OCI-LY3 (cell line): ENCODE results near the gene MFSD2A.

ENCODE experiments used
- H2AFZ ChIP-seq: fragments of 200-600, 300-600 bp; shearing (Covaris generic); 2 replicates; pipeline ENCODE4 v1.6.0; 2014; ENCODE audit warnings: antibody characterized with exemption, low read depth, low read length
- H3K27ac ChIP-seq: fragments of 200-600, 300-600 bp; sonication (generic); 2 replicates; pipeline ENCODE4 v1.5.1; 2014; ENCODE audit warnings: mild to moderate bottlenecking, low read length, moderate library complexity, mixed read lengths
- H3K27me3 ChIP-seq: fragments of 200-600, 300-600 bp; sonication (generic); 2 replicates; pipeline ENCODE4 v1.6.1; 2014; ENCODE audit warnings: low read depth, low read length, mixed read lengths
- H3K36me3 ChIP-seq: fragments of 200-600, 300-600 bp; sonication (generic); replicated peaks from 2 replicates; pipeline ENCODE3; 2014; ENCODE audit warnings: low read depth, low read length, mixed read lengths
- H3K4me1 ChIP-seq: fragments of 300-600, 200-600 bp; sonication (generic); 2 replicates; pipeline ENCODE4 v1.6.1; 2014; ENCODE audit warnings: low read length, mixed read lengths
- H3K4me2 ChIP-seq: fragments of 200-600, 300-600 bp; sonication (generic); 2 replicates; pipeline ENCODE4 v1.6.1; 2014; ENCODE audit warnings: low read length, mixed read lengths
- H3K4me3 ChIP-seq: fragments of 300-600, 200-600 bp; sonication (generic); 2 replicates; pipeline ENCODE4 v1.5.1; 2014; ENCODE audit warnings: antibody characterized with exemption, mild to moderate bottlenecking, low read length, moderate library complexity
- H3K79me2 ChIP-seq: fragments of 300-600, 200-600 bp; shearing (Covaris generic); 2 replicates; pipeline ENCODE4 v1.6.1; 2014; ENCODE audit warnings: mild to moderate bottlenecking, low read length, mixed read lengths
- H3K9ac ChIP-seq: fragments of 300-600, 200-600 bp; shearing (Covaris generic); 2 replicates; pipeline ENCODE4 v1.6.0; 2014; ENCODE audit warnings: mild to moderate bottlenecking, low read length, moderate library complexity
- H3K9me3 ChIP-seq: fragments of 200-600, 300-600 bp; shearing (Covaris generic); 2 replicates; pipeline ENCODE4 v1.6.1; 2014; ENCODE audit warnings: low read length, mixed read lengths; ENCODE audit not compliant: insufficient read depth
- H4K20me1 ChIP-seq: fragments of 200-600, 300-600 bp; sonication (generic); 2 replicates; pipeline ENCODE4 v1.6.1; 2016; ENCODE audit warnings: low read length, mixed read lengths; ENCODE audit not compliant: insufficient read depth
- CTCF ChIP-seq: fragments of 200-600, 300-600 bp; sonication (generic); IDR thresholded peaks from 2 replicates; pipeline ENCODE4 v1.5.1; 2014; ENCODE audit warnings: antibody characterized with exemption, low read length, low read depth
- EZH2phosphoT487 ChIP-seq: fragments of 200-600 bp; shearing (Covaris generic); IDR thresholded peaks from 2 replicates; pipeline ENCODE4 v1.6.1; 2018; ENCODE audit warnings: antibody characterized with exemption, mixed run types, low read depth

The MFSD2A gene

GRCh38 chr1:39988618-39989343, 33.8 kb downstream of the MFSD2A start:
- H3K79me2 ChIP-seq, result no peaks in the 10 kb centered on the region
- peaks cover 18% of the 10 kb centered on the region for H3K4me1 ChIP-seq
- H3K4me3 ChIP-seq, result no peak overlapping the region
- H3K9ac ChIP-seq, result no peak overlapping the region
- H3K27me3 ChIP-seq, result no peaks in the 10 kb centered on the region
- H3K4me2 ChIP-seq, result no peak overlapping the region
- no peaks in the 10 kb centered on the region for H3K36me3 ChIP-seq
- TF ChIP-seq EZH2phosphoT487 (no peak), CTCF (no peak)
- H4K20me1 ChIP-seq, result no peaks in the 10 kb centered on the region
- no peaks in the 10 kb centered on the region for H3K9me3 ChIP-seq
- no peak overlapping the region for H3K27ac ChIP-seq
- no peak overlapping the region for H2AFZ ChIP-seq

GRCh38 chr1:39990428-39990827, 35.5 kb downstream of the MFSD2A start:
- H3K4me1 ChIP-seq, result peaks cover 29% of the 10 kb centered on the region
- no peak overlapping the region for H3K9ac ChIP-seq
- H3K36me3 ChIP-seq, result no peaks in the 10 kb centered on the region
- H3K27ac ChIP-seq, result no peak overlapping the region
- H3K4me2 ChIP-seq, result no peak overlapping the region
- H4K20me1 ChIP-seq, result no peaks in the 10 kb centered on the region
- H3K9me3 ChIP-seq, result no peaks in the 10 kb centered on the region
- H2AFZ ChIP-seq, result no peak overlapping the region
- TF ChIP-seq EZH2phosphoT487 (no peak), CTCF (no peak)
- no peaks in the 10 kb centered on the region for H3K27me3 ChIP-seq
- H3K79me2 ChIP-seq, result no peaks in the 10 kb centered on the region
- H3K4me3 ChIP-seq, result no peak overlapping the region

- H3K9ac ChIP-seq, result no peak overlapping the region
- TF ChIP-seq CTCF (no peak), EZH2phosphoT487 (no peak)
- H2AFZ ChIP-seq, result no peak overlapping the region
- no peaks in the 10 kb centered on the region for H4K20me1 ChIP-seq
- H3K9me3 ChIP-seq, result no peaks in the 10 kb centered on the region
- H3K4me2 ChIP-seq, result no peak overlapping the region
- H3K36me3 ChIP-seq, result no peaks in the 10 kb centered on the region
- H3K79me2 ChIP-seq, result no peaks in the 10 kb centered on the region
- H3K27ac ChIP-seq, result no peak overlapping the region
- H3K4me3 ChIP-seq, result no peak overlapping the region
- H3K27me3 ChIP-seq, result no peaks in the 10 kb centered on the region
- H3K4me1 ChIP-seq, result peaks cover 33% of the 10 kb centered on the region
These were observed 37.3 kb downstream of the MFSD2A start for GRCh38 chr1:39992234-39992633.

GRCh38 chr1:39992888-39993287, 37.9 kb downstream of the MFSD2A start:
- Histone ChIP-seq H3K4me1 (peaks cover 33% of the 10 kb centered on the region), H3K36me3 (no peaks in the 10 kb centered on the region), H3K9ac (no peak overlapping the region), H3K9me3 (no peaks in the 10 kb centered on the region), H3K27me3 (no peaks in the 10 kb centered on the region), H3K4me3 (no peak overlapping the region), H3K79me2 (no peaks in the 10 kb centered on the region), H3K27ac (no peak overlapping the region), H4K20me1 (no peaks in the 10 kb centered on the region), H3K4me2 (no peak overlapping the region), H2AFZ (no peak overlapping the region)
- TF ChIP-seq CTCF, result no peak
- TF ChIP-seq EZH2phosphoT487, result no peak
